ENCODE measurements around the gene MAGEB16.

DNA sequence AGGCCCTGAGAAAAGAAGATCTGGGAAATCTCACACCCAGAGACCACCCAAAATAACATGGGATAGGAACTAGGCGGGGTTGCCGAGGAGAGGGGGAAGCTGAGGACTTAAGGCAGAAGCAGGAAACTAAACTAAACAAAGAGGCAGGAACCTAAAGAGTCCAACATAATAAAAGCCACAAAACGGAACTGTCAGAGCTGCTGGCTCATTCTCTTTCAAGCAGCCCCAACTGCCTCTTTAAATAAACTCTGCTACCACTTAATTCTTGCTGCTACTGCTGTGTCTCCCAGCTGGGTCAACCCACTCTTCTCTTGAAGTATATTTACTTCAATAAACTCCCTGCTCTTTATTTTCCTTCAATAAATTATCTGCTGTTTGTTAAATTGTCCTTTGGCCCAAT, 44.5 kb downstream of the MAGEB16 start:
- TF ChIP-seq CTCF (IDR thresholded peaks at IDR 0.05; ENCODE audit: insufficient read depth, low read length) = no peak
- TF ChIP-seq GABPA (IDR thresholded peaks at IDR 0.05; ENCODE audit: low read depth) = no peak
